ENCODE results near the gene GYS1. TPM values are rescaled to one million over a fixed set of nuclear protein-coding genes. Genes with fewer than 3 reads are reported as not detected.

The GYS1 gene
- total and polyA plus RNA-seq, 10 of the 15 experiments (the other 5 are each of a cell fraction or from before 2014, with no cell fraction given) = 3.7 to 62.0 (median 37.3) TPM

DNA sequence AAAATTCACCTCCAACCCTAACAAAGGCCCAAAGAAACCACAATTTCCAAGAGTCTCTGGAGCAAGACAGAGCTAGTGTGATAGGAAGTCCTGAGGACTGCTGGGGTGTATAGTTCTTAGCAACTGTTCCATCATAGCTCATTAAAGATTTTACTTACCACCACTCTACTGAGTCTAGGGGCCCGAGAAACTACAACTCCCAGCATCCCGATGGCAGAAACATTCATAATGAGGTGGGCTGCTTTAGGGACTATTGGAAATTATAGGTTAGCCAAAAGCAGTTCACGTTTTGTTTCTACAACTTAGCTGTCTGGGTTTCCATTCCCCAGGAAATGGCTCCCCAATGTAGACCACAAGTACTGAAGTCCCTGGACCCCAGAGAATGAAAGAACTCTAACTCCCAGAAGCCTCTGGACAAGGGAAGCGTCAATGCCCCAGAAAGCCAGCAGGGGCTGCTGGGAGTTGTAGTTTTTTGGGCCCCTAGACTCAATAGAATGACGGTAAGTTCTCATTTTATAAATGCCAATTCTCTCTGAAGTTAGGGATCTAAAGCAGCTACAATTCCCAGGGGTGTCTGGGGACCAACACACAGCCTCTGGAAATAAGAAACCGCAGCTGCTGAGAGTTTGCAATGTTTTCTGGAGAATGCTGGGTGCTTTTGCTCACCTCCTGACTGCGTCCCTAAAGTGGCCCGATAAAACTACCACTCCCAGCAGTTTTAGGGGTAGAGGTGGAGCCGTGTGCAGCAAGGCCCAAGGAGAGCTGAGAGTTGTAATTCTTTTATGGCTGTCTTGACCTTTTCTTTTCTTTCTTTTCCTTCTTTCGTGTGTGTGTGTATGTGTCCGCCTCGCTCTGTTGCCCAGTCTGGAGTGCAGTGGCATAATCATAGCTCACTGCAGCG lies 16.9 kb downstream of the GYS1 start (continued):
- peak; percentile 87; the same call in 1 of the 2 replicates for TF ChIP-seq TARDBP (IDR thresholded peaks at IDR 0.05; ENCODE audit: borderline replicate concordance)
- TF ChIP-seq ZNF24 (IDR thresholded peaks at IDR 0.05) = no peak
- no peak for TF ChIP-seq SMC3 (IDR thresholded peaks at IDR 0.05; ENCODE audit: borderline replicate concordance, low read length)
- TF ChIP-seq SIX5 (IDR thresholded peaks at IDR 0.05; ENCODE audit: low read depth, low read length, severe bottlenecking) = peak; percentile 98
- 0 out of 4 replicates have a peak, but pooled peaks of 1 of the 2 experiments have one; percentile 39 for TF ChIP-seq SRF (IDR thresholded peaks at IDR 0.05; ENCODE audit: low read depth in 2 of 2, low read length in 2 of 2)
- TF ChIP-seq CREB1 (IDR thresholded peaks at IDR 0.05; ENCODE audit: low read depth) = peak; percentile 95
- TF ChIP-seq IKZF1 (conservative IDR thresholded peaks at IDR 0.05) = peak; percentile 93
- TF ChIP-seq ZZZ3 (IDR thresholded peaks at IDR 0.05; ENCODE audit: control insufficient read depth, insufficient read length, low read depth) = no peak
- TF ChIP-seq, protein P1, sequence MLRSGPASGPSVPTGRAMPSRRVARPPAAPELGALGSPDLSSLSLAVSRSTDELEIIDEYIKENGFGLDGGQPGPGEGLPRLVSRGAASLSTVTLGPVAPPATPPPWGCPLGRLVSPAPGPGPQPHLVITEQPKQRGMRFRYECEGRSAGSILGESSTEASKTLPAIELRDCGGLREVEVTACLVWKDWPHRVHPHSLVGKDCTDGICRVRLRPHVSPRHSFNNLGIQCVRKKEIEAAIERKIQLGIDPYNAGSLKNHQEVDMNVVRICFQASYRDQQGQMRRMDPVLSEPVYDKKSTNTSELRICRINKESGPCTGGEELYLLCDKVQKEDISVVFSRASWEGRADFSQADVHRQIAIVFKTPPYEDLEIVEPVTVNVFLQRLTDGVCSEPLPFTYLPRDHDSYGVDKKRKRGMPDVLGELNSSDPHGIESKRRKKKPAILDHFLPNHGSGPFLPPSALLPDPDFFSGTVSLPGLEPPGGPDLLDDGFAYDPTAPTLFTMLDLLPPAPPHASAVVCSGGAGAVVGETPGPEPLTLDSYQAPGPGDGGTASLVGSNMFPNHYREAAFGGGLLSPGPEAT (IDR thresholded peaks at IDR 0.05; ENCODE audit: low read depth) = no peak

Measured in GM12878 (cell line).